HG03280 (cell line): ENCODE results near the gene ZC3H6.
"Not testable (repeated sequence)": the region's sequence is repeated elsewhere in the genome, so short reads cannot be mapped to it uniquely, and the experiment has no call there.

Experiments used
- ATAC-seq: cut with Tn5 transposase; IDR thresholded peaks from one replicate; pipeline ENCODE4 v1.9.1; 2021; ENCODE audit warnings: mild to moderate bottlenecking, moderate library complexity; ENCODE audit not compliant: unreplicated experiment

The ZC3H6 gene

GRCh38 chr2:112322919-112323318, 47.5 kb downstream of the ZC3H6 start:
- no peak for ATAC-seq

DNA sequence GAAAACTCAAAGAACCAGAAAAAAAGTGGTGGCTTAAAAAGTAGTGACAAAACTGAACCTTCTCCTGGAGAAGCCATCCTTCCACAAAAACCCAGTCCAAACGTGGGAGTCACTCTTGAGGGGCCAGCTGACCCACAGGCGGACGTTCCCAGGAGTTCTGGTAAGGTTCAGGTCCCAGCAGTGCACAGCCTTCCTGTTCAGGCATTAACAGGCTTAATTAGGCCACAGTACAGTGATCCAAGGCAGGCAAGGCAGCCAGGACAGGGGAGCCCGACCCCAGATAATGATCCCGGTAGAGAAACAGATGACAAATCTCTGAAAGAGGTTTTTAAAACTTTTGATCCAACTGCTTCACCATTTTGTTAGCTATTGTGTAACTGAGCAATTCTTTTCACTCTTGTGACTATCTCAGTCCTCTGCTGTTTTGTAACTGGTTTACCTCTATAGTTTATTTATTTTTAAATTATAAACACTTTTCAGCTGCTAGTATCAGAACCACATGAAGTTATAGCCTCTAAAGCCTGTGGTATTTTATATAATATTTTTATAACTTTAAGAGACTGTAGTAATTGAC, 56.8 kb downstream of the ZC3H6 start:
- ATAC-seq, result no peak

- no peak for ATAC-seq
Measured at GRCh38 chr2:112335600-112335999, 60.2 kb downstream of the ZC3H6 start.

GRCh38 chr2:112339986-112340385, 64.6 kb downstream of the ZC3H6 start:
- no peak for ATAC-seq

DNA sequence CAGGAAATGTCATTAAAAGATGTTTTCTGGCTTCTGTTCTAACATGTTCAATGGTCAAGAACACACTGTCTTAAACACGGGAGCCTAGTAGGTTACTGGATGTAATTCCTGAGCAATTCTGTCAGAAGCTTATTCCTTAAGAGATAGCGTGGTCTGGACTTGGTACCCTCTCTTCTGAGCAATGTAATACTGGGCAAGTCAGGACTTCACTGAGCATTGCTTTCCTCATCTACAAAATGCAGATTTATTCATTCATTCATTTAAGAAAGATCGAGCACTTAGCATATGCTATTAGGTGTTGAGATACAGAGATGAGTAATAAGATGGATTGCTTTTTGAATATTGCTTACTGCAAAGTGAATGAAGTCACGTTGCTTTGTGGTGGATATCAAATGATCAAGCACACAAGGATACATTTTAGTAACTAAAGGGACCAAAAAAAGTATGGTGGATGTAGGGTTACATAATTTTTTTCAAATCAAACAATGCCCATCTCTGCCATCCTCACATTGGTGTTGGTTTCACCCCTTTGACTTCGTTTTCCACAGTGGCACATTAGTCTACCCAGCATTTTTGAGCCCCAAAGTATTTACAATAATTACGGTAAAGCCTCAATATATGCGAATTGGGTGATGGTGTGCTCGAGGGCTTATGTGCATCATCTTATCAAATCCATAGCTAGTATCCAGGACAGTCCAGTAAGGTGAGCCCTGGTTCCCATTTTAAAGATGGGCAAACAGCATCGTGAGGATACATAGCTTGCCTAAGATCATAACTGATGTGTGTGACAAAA, 65.3 kb downstream of the ZC3H6 start:
- no peak for ATAC-seq

GRCh38 chr2:112342067-112342550, 66.7 kb downstream of the ZC3H6 start:
- no peak for ATAC-seq

DNA sequence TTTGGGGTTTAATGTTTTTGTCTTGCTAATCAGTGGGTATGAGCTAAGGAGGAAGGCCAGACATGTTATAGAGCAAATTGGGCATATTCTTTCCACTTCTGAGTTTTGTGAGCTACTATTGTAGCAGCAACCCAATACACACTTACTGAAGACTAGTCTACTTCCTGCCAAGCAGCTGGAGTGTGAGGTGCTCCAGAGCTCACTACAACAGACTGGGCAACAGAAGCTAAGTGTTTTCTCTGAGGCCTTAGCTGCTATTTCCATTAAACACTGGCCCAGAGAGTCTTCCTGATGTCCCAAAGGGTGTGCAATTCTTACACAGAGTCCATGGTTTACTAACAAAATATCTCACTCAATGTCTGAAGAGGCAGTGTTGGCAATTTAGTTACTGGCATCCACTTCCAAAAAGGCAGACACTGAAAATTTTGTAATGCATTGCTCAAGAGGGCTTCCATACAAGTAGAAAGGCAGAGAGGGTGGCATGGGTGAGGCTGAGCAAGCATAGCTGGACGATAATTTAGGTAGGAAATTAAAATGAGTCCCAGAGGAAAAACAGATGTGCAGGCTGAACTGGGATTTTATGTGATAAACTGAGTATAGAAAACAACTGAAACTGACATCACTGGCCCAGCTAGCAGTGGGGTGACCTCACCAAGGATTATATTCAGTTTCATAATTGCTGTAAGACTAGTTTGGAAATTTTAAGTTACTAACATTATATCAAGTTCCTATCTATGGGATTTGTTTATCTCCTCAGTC, 68.6 kb downstream of the ZC3H6 start:
- no peak for ATAC-seq

GRCh38 chr2:112345030-112346027, 69.9 kb downstream of the ZC3H6 start:
- no peak for ATAC-seq

DNA sequence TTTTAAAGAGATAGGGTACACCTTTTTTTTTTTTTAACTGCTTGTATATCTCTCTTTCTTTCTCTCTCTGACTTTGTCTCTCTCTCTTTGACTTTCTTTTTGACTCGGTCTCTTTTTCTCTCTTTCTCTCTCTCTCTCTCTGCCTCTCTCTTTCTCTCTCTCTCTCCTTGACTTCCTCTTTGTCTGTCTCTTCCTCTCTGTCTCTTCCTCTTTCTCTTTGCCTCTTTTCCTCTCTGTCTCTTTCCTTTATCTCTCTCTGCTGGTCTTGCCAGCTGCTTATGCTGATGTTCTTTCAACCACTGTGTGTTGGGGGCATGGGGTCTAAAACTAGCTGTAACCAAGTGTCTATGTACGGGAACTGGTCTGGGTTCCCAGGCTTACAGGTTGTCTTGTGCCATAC, 76.9 kb downstream of the ZC3H6 start:
- not testable (repeated sequence) for ATAC-seq

- ATAC-seq, result not testable (repeated sequence)
Measured at GRCh38 chr2:112352809-112353603, 77.6 kb downstream of the ZC3H6 start.

DNA sequence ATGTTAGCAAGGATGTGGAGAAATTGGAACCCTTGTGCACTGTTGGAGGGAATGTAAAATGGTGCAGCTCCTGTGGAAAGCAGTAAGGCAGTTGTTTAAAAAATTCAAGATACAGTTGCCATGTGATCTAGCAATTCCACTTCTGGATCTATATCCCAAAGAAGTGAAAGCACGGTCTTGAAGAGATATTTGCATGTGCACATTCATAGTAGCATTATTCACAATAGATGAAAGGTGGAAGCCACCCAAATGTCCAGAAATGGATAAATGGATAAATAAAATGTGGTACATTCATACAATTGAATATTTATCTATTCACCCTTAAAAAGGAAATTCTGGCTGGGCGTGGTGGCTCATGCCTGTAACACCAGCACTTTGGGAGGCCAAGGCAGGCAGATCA, 78.9 kb downstream of the ZC3H6 start:
- ATAC-seq, result not testable (repeated sequence)

DNA sequence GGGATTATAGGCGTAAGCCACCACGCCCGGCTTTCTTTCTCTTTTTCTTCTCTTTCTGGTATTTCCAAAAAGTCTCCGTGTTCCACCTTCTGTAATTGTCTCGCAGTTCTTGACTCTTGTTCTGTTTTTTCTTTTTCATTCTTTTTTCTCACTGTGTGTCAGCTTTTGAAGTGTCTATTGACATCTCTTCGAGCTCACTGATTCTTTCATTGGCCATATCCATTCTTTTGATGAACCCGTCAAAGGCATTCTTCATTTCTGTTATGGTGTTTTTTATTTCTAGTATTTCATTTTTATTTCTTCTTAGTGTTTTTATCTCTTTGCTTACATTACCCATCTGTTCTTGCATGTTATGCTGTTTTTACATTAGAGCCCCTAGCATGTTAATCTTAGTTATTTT, 84.7 kb downstream of the ZC3H6 start:
- ATAC-seq, result not testable (repeated sequence)
